GM23248 (cell line): Measurements from ENCODE around the gene HOXB2. TPM values are rescaled to one million over a fixed set of nuclear protein-coding genes. Genes with fewer than 3 reads are reported as not detected.

Source experiments
- DNase-seq: peaks from one replicate; pipeline ENCODE4 v3.0.0-alpha.2; 2015
- H2AFZ ChIP-seq: fragments of 200-600 bp; sonication (generic); 2 replicates; pipeline ENCODE4 v1.6.1; 2016; ENCODE audit warnings: antibody characterized with exemption
- H3F3A ChIP-seq: fragments of 200-600 bp; sonication (generic); 2 replicates; pipeline ENCODE4 v1.6.1; 2016; ENCODE audit warnings: mild to moderate bottlenecking, antibody characterized with exemption, mixed run types; ENCODE audit not compliant: insufficient read depth
- H3K27ac ChIP-seq: fragments of 200-600 bp; sonication (generic); 2 replicates; pipeline ENCODE4 v1.5.1; 2016; ENCODE audit warnings: mild to moderate bottlenecking
- H3K27me3 ChIP-seq: fragments of 200-600 bp; sonication (generic); replicated peaks from 2 replicates; pipeline ENCODE4 v1.6.1; 2016; ENCODE audit warnings: mild to moderate bottlenecking; ENCODE audit not compliant: insufficient read depth
- H3K36me3 ChIP-seq: fragments of 200-600 bp; sonication (generic); 2 replicates; pipeline ENCODE4 v1.6.1; 2016; ENCODE audit warnings: low read depth, mild to moderate bottlenecking
- H3K4me1 ChIP-seq: fragments of 200-600 bp; sonication (generic); 2 replicates; pipeline ENCODE4 v1.6.1; 2016; ENCODE audit warnings: mild to moderate bottlenecking; ENCODE audit not compliant: insufficient read depth
- H3K4me2 ChIP-seq: fragments of 200-600 bp; sonication (generic); one replicate; pipeline ENCODE4 v1.6.1; 2016; ENCODE audit warnings: mild to moderate bottlenecking; ENCODE audit not compliant: unreplicated experiment
- H3K4me3 ChIP-seq: fragments of 200-600 bp; sonication (generic); 2 replicates; pipeline ENCODE4 v1.5.1; 2016; ENCODE audit warnings: mild to moderate bottlenecking
- H3K79me2 ChIP-seq: fragments of 200-600 bp; sonication (generic); 2 replicates; pipeline ENCODE4 v1.6.1; 2016; ENCODE audit warnings: mild to moderate bottlenecking; ENCODE audit not compliant: insufficient read depth
- H3K9ac ChIP-seq: fragments of 200-600 bp; sonication (generic); 2 replicates; pipeline ENCODE4 v1.6.1; 2016; ENCODE audit warnings: mild to moderate bottlenecking
- H3K9me2 ChIP-seq: fragments of 200-600 bp; sonication (generic); 2 replicates; pipeline ENCODE4 v1.6.1; 2016; ENCODE audit warnings: mixed run types, mild to moderate bottlenecking, moderate library complexity; ENCODE audit not compliant: insufficient read depth
- H3K9me3 ChIP-seq: fragments of 200-600 bp; sonication (generic); one replicate; pipeline ENCODE4 v1.6.1; 2017; ENCODE audit warnings: low read depth
- H4K20me1 ChIP-seq: fragments of 200-600 bp; sonication (generic); 2 replicates; pipeline ENCODE4 v1.6.0; 2016; ENCODE audit not compliant: insufficient read depth
- EZH2 ChIP-seq: fragments of 200-600 bp; sonication (generic); IDR thresholded peaks from 2 replicates; pipeline ENCODE4 v1.6.1; 2018; ENCODE audit warnings: antibody characterized with exemption, mild to moderate bottlenecking; ENCODE audit not compliant: insufficient read depth, poor library complexity, severe bottlenecking
- EZH2phosphoT487 ChIP-seq: fragments of 200-600 bp; sonication (generic); IDR thresholded peaks from 2 replicates; pipeline ENCODE4 v1.6.1; 2018; ENCODE audit warnings: antibody characterized with exemption, moderate library complexity, mild to moderate bottlenecking, low read depth; ENCODE audit not compliant: insufficient read depth
- WGBS, 2 experiments: methylation state at CpG; one replicate each; pipeline ENCODE4 v1.1.6; 2015 to 2017; ENCODE audit warnings: low lambda C conversion rate in 2 of 2, low coverage in 1 of 2; ENCODE audit errors: missing lambda C conversion rate in 2 of 2; 5-methylcytosine and 5-hydroxymethylcytosine counted together
- in situ Hi-C: fragments of 300-500 bp; cut with MboI; formaldehyde crosslinking; loops from 2 replicates; pipeline ENCODE4 v1.15.0; 2020
- polyA plus RNA-seq: library from polyadenylated mRNA; unstranded; fragments of >200 nt; fragmentation: Nextera tagmentation; extraction: Ambion mirVana; gene quantifications from 2 replicates; pipeline ENCODE4 v1.2.1, GENCODE V29; 2016
- total RNA-seq: library from RNA; depleted of rRNA; stranded (reverse); fragments of >200 nt; shearing (Covaris generic); gene quantifications from 2 replicates; pipeline ENCODE4 v1.2.3, GENCODE V29; 2014

Gene HOXB2
- total and polyA plus RNA-seq, 2 experiments from 2014 or later: 12.1 to 25.3 TPM

GRCh38 chr17:48543854-48544348, 1.0 kb downstream of the HOXB2 start:
- Histone ChIP-seq H2AFZ (peak overlapping the region; percentile 64), H3F3A (peaks cover 58% of the 10 kb centered on the region), H3K9ac (peak overlapping the region; percentile 99), H3K4me3 (peak overlapping the region; percentile 95), H3K27ac (peak overlapping the region; percentile 96), H3K4me1 (peaks cover 53% of the 10 kb centered on the region), H3K4me2 (peak overlapping the region; percentile 93), H3K9me3 (no peaks in the 10 kb centered on the region), H4K20me1 (no peaks in the 10 kb centered on the region), H3K27me3 (no peaks in the 10 kb centered on the region), H3K79me2 (peaks cover 74% of the 10 kb centered on the region), H3K36me3 (no peaks in the 10 kb centered on the region), H3K9me2 (no peaks in the 10 kb centered on the region)
- in situ Hi-C loops: no loop called here
- DNase-seq: no peak
- 0 to 1% methylated on average over 15 to 20 of the region's 20 CpGs for WGBS, 2 experiments
- no peak for TF ChIP-seq EZH2phosphoT487
- no peak for TF ChIP-seq EZH2

- Histone ChIP-seq H4K20me1 (no peaks in the 10 kb centered on the region), H3K36me3 (no peaks in the 10 kb centered on the region), H2AFZ (0 out of 2 replicates have a peak overlapping the region, but pooled peaks have one; percentile 64), H3K27ac (peak overlapping the region; percentile 96), H3K4me2 (peak overlapping the region; percentile 93), H3F3A (peaks cover 57% of the 10 kb centered on the region), H3K9me2 (no peaks in the 10 kb centered on the region), H3K27me3 (no peaks in the 10 kb centered on the region), H3K79me2 (peaks cover 69% of the 10 kb centered on the region), H3K9me3 (no peaks in the 10 kb centered on the region), H3K4me1 (peaks cover 53% of the 10 kb centered on the region), H3K4me3 (peak overlapping the region; percentile 95), H3K9ac (peak overlapping the region; percentile 99)
- WGBS, 2 experiments: 1 to 2% methylated on average over 50 to 68 of the region's 72 CpGs
- peak; percentile 75 for DNase-seq
- in situ Hi-C loops: no loop called here
- TF ChIP-seq EZH2 (no peak), EZH2phosphoT487 (no peak)
Measured at GRCh38 chr17:48543107-48543853, 1.6 kb downstream of the HOXB2 start.

- Histone ChIP-seq H3K4me1 (peaks cover 48% of the 10 kb centered on the region), H3K79me2 (peaks cover 69% of the 10 kb centered on the region)
- WGBS, 2 experiments: 0 to 1% methylated on average over 12 of the region's 12 CpGs
Measured at GRCh38 chr17:48542698-48543106, 2.2 kb downstream of the HOXB2 start.

GRCh38 chr17:48542114-48542656, 2.7 kb downstream of the HOXB2 start:
- Histone ChIP-seq H3K27ac (peak overlapping the region; percentile 96), H3K79me2 (peaks cover 69% of the 10 kb centered on the region), H3K9ac (peak overlapping the region; percentile 99), H3K36me3 (no peaks in the 10 kb centered on the region), H3K4me3 (peak overlapping the region; percentile 95), H3K27me3 (no peaks in the 10 kb centered on the region), H3K4me2 (peak overlapping the region; percentile 93), H2AFZ (peak overlapping the region; percentile 83), H3K9me2 (no peaks in the 10 kb centered on the region), H3F3A (peaks cover 47% of the 10 kb centered on the region), H4K20me1 (no peaks in the 10 kb centered on the region), H3K4me1 (peaks cover 43% of the 10 kb centered on the region), H3K9me3 (no peaks in the 10 kb centered on the region)
- in situ Hi-C loops: no loop called here
- no peak for TF ChIP-seq EZH2phosphoT487
- TF ChIP-seq EZH2: no peak
- DNase-seq: peak; percentile 63
- WGBS, 2 experiments: 2% methylated on average over 27 of the region's 27 CpGs

More at GRCh38 chr17:48542698-48543106, 2.2 kb downstream of the HOXB2 start:
- in situ Hi-C loops: no loop called here
- Histone ChIP-seq H4K20me1 (no peaks in the 10 kb centered on the region), H3K27ac (peak overlapping the region; percentile 96), H3K4me2 (peak overlapping the region; percentile 93), H3K9ac (peak overlapping the region; percentile 99), H3F3A (peaks cover 53% of the 10 kb centered on the region), H3K4me3 (peak overlapping the region; percentile 95), H2AFZ (no peak overlapping the region), H3K27me3 (no peaks in the 10 kb centered on the region), H3K9me2 (no peaks in the 10 kb centered on the region), H3K36me3 (no peaks in the 10 kb centered on the region), H3K9me3 (no peaks in the 10 kb centered on the region)
- no peak for TF ChIP-seq EZH2
- TF ChIP-seq EZH2phosphoT487: peak; percentile 22; the same call in 1 of the 2 replicates
- no peak for DNase-seq
